Ishikawa (cell line): ENCODE measurements around the gene ASXL1.

Source experiments
- EP300 ChIP-seq: IDR thresholded peaks from 2 replicates; pipeline ENCODE4 v1.6.1; 2012; ENCODE audit warnings: borderline replicate concordance
- RAD21 ChIP-seq: IDR thresholded peaks from 2 replicates; pipeline ENCODE4 v1.6.1; 2012; ENCODE audit warnings: low read depth

- TF ChIP-seq RAD21 (no peak), EP300 (no peak)
Observed at GRCh38 chr20:32452776-32453466, 94.8 kb downstream of the ASXL1 start.
